Measurements from ENCODE around the gene SH2B3. TPM values are rescaled to one million over a fixed set of nuclear protein-coding genes. Genes with fewer than 3 reads are reported as not detected.

SH2B3 gene
- total RNA-seq, 2 experiments from 2014 or later: 40.7 to 44.5 TPM

DNA sequence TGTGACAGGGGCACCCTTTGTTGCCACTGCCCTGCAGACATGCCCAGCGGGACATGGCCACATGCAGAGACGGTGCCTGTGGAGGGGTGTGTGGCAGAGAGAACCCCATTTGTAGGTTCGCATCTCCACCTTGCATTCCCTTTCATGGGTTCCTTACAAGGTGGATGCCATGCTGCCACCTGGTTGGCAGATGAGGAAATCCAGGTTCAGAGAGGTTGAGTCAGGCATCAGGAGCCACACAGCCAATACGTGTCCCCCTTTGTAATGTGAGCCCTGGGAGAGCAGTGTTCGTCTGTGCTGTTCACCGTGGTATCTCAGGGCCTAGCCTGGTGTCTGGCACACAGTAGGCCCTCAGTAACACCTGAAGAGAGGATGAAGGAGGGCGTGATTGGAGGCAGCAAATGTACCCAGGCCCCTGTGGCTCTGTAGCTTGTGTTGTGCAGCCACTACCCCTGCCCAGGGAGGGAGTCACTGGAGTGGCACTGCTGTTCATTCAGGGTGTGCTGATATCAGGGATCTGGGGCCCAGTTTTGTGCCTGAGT is 9.1 kb downstream of the SH2B3 start:
- Mint-ChIP-seq H3K4me1 (peaks cover 46% of the 10 kb centered on the region), H3K9me3 (no peaks in the 10 kb centered on the region), H3K4me3 (no peak overlapping the region), H3K36me3 (peaks cover 17% of the 10 kb centered on the region), H3K27ac (peak overlapping the region; percentile 48), H3K27me3 (no peaks in the 10 kb centered on the region)
- POLR2A ChIA-PET: no interaction called here
- no peak for ATAC-seq (ENCODE audit: low read depth)
- DNase-seq: no peak

DNA sequence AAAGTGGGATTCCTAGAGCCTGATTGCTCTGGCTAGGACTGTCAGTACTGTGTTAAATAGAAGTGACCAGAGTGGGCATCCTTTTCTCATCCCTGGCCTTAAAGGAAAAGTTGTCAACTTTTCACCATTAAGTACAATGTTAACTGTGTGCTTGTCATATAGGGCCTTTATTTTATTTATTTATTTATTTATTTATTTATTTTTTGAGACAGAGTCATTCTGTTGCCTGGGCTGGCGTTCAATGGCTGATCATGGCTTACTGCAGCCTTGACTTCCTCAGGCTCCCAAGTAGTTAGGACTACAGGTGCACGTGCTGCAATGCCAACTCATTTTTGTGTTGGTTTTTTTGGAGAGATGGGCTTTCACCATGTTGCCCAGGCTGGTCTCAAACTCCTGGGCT is 11.6 kb downstream of the SH2B3 start:
- ATAC-seq (ENCODE audit: low read depth): no peak
- Mint-ChIP-seq H3K9me3 (no peaks in the 10 kb centered on the region), H3K36me3 (peaks cover 20% of the 10 kb centered on the region), H3K27me3 (no peaks in the 10 kb centered on the region), H3K4me1 (peaks cover 34% of the 10 kb centered on the region), H3K4me3 (no peak overlapping the region), H3K27ac (no peak overlapping the region)
- POLR2A ChIA-PET: no interaction called here
- DNase-seq: no peak

DNA sequence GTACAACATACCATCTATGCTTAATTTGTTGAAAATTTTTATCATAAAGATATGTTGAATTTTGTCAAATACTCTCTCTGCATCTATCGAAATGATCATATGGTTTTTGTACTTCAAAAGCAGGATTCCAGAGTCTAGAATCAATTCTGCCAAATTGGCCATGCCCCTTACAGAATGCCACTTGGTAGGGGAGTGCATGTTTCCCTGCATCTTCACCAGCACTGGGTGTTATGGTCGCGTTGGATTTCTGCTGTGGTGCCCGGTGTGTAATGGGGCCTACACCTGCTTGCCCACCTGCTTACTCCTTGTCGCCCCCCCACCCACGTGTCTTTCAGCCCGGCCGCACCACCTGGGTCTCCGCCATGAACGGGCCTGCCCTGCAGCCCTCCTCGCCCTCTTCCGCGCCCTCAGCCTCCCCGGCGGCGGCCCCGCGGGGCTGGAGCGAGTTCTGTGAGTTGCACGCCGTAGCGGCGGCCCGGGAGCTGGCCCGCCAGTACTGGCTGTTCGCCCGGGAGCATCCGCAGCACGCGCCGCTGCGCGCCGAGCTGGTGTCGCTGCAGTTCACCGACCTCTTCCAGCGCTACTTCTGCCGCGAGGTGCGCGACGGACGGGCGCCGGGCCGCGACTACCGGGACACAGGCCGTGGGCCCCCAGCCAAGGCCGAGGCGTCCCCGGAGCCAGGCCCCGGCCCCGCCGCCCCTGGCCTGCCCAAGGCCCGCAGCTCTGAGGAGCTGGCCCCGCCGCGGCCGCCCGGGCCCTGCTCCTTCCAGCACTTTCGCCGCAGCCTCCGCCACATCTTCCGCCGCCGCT is 12.3 kb downstream of the SH2B3 start:
- H3K27ac Mint-ChIP-seq: no peak overlapping the region
- POLR2A ChIA-PET: interaction anchor here (2.2 kb wide), 1 partner anchor 17 kb away, joined by 6 read pairs; no protein-coding TSS in a partner anchor
- no peaks in the 10 kb centered on the region for H3K27me3 Mint-ChIP-seq
- ATAC-seq (ENCODE audit: low read depth): no peak
- peaks cover 30% of the 10 kb centered on the region for H3K4me1 Mint-ChIP-seq
- peaks cover 22% of the 10 kb centered on the region for H3K36me3 Mint-ChIP-seq
- H3K4me3 Mint-ChIP-seq: no peak overlapping the region
- H3K9me3 Mint-ChIP-seq: no peaks in the 10 kb centered on the region
- DNase-seq: no peak

DNA sequence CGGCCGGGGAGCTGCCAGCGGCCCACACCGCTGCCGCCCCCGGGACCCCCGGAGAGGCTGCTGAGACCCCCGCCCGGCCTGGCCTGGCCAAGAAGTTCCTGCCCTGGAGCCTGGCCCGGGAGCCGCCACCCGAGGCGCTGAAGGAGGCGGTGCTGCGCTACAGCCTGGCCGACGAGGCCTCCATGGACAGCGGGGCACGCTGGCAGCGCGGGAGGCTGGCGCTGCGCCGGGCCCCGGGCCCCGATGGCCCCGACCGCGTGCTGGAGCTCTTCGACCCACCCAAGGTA is 12.8 kb downstream of the SH2B3 start:
- H3K36me3 Mint-ChIP-seq: peaks cover 20% of the 10 kb centered on the region
- POLR2A ChIA-PET: interaction anchor here (2.2 kb wide), 1 partner anchor 16 kb away, joined by 6 read pairs; no protein-coding TSS in a partner anchor
- H3K27me3 Mint-ChIP-seq: no peaks in the 10 kb centered on the region
- no peak overlapping the region for H3K27ac Mint-ChIP-seq
- H3K9me3 Mint-ChIP-seq: no peaks in the 10 kb centered on the region
- H3K4me1 Mint-ChIP-seq: peaks cover 25% of the 10 kb centered on the region
- ATAC-seq (ENCODE audit: low read depth) (no peak), DNase-seq (no peak)
- H3K4me3 Mint-ChIP-seq: no peak overlapping the region

DNA sequence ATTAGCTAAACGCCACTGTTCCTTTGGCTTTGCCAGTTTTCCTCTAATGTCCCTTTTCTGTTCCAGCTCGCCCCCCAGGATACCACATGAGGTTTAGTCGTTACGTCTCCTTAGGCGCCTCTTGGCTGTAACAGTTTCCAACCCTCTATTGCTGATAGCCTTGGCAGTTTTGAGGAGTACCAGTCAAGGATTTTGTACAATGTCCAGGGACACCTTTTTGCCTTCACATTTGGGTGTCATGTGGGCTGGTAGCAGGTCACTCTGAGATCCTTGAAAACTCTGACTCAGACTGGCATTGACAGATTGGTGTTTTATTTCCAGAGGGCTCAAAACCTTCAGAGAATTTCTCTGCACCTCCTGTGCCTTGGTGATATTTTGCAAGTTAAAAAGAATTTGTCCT is 14.1 kb downstream of the SH2B3 start:
- POLR2A ChIA-PET: interaction anchor here (1.2 to 2.2 kb wide), 2 partner anchors 15 to 25 kb away, joined by 3 to 6 read pairs; no protein-coding TSS in a partner anchor
- Mint-ChIP-seq H3K27me3 (no peaks in the 10 kb centered on the region), H3K4me1 (peaks cover 24% of the 10 kb centered on the region), H3K9me3 (no peaks in the 10 kb centered on the region), H3K4me3 (no peak overlapping the region), H3K36me3 (peaks cover 17% of the 10 kb centered on the region), H3K27ac (no peak overlapping the region)
- ATAC-seq (ENCODE audit: low read depth) (no peak), DNase-seq (no peak)

DNA sequence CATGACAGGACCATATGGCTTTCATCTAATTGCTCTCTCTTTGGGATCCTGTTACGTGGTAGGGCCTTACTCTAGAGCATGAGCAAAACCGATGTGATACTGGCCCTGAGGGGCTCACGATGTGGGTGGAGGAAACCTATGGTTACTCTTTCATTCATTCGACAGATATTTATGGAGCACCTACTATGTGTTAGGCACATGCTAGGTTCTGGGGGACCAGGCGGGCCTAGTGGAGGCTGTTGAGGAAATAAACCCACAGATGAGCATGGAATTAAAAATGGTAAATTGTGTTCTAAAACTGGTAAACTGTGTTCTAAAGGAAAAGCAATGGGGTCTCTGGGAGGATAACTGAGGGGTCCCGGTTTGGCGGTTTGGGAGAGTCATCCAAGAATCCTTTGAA is 14.8 kb downstream of the SH2B3 start:
- POLR2A ChIA-PET: interaction anchor here (2.2 kb wide), 1 partner anchor 14 kb away, joined by 6 read pairs; no protein-coding TSS in a partner anchor
- Mint-ChIP-seq H3K4me1 (peaks cover 26% of the 10 kb centered on the region), H3K27ac (no peak overlapping the region), H3K36me3 (peaks cover 13% of the 10 kb centered on the region), H3K27me3 (no peaks in the 10 kb centered on the region), H3K4me3 (no peak overlapping the region), H3K9me3 (no peaks in the 10 kb centered on the region)
- ATAC-seq (ENCODE audit: low read depth): no peak
- DNase-seq: no peak

DNA sequence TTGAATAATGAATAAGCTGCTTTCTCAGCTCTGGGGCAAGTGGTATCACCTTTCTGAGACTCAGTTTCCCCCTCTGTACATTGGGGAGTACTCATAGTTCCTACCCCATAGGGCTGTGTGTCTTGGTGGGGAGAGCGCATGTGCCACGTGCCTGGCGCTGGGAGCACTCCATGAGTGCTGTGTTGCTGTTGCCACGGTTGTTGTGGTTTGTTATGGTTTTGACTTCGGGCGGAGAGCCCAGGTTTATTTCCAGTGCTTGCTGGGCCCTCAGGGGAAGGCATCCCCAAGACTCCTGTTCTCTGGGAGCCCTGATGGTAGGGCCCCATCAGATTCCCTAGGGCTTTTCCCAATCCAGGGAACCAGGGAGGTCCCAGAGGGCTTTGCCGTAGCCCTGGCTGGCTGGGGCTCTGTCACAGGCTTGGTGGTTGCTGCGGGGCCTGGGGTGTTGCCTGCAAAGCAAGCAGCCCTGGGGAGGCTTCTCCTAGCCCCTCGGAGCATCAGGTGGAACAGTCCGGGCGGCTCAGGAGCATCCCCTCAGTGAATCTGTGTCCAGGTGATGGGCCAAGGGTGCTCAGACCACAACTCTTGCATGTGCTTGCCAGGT is 18.6 kb downstream of the SH2B3 start:
- no peak for ATAC-seq (ENCODE audit: low read depth)
- peak overlapping the region; percentile 91 for H3K27ac Mint-ChIP-seq
- peaks cover 7% of the 10 kb centered on the region for H3K36me3 Mint-ChIP-seq

DNA sequence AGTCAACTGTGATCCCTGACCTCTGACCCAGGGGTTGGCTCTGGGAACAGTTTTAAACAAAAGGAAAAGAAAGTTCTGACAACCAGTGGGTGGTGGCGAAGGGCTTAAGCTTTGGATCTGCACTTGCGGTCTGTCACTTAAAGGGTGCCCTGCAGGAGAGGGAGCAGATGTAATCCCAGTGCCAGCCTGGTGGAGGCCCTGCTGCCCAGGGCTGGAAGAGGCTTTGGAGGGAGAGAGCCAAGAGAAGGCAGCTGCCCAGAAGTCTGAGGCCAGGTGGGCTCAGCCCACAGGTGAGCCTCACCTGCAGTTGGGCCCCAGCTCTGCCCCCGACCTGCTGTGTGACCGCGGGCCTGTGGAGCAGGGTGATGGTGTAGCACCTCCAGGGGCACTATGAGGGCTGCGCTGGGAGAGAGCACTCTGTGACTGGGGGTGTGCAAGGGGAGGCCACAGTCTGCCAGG is 19.1 kb downstream of the SH2B3 start:
- ATAC-seq (ENCODE audit: low read depth) (no peak), DNase-seq (no peak)
- peak overlapping the region; percentile 91 for H3K27ac Mint-ChIP-seq

More for the DNA sequence above, 18.6 kb downstream of the SH2B3 start:
- POLR2A ChIA-PET: interaction anchor here (0.9 kb wide), 1 partner anchor 11 kb away, joined by 4 read pairs; no protein-coding TSS in a partner anchor
- Mint-ChIP-seq H3K4me3 (peak overlapping the region; percentile 18), H3K27me3 (no peaks in the 10 kb centered on the region), H3K9me3 (no peaks in the 10 kb centered on the region), H3K4me1 (peaks cover 46% of the 10 kb centered on the region)
- DNase-seq: no peak

DNA sequence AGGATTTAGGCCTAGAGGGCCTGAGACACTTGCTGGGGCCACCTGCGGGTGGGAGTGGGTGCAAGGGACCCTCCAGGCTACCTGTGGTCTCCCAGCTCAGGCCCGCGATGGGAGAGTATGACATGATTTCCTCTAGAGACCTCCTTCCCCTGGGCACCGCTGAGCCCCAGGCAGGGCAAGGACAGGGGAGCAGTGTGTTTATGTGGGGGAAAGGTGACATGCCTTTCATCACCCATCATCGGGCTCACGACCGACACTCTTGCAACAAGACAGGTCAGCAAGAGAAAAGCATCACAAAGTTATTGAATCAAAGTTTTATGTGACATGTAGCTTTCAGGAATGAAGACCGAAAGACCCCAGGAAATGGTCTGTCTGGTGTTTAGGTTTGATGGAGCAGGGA is 19.9 kb downstream of the SH2B3 start:
- Mint-ChIP-seq H3K27me3 (no peaks in the 10 kb centered on the region), H3K27ac (peak overlapping the region; percentile 91), H3K36me3 (peaks cover 7% of the 10 kb centered on the region), H3K4me1 (peaks cover 53% of the 10 kb centered on the region), H3K4me3 (peak overlapping the region; percentile 59), H3K9me3 (no peaks in the 10 kb centered on the region)
- no peak for ATAC-seq (ENCODE audit: low read depth)
- no peak for DNase-seq
- POLR2A ChIA-PET: interaction anchor here (0.7 to 8.2 kb wide), 4 partner anchors 10 to 21 kb away, joined by 3 to 150 read pairs (median 7); partner anchors contain the start of gene SH2B3

More for the DNA sequence above, 19.1 kb downstream of the SH2B3 start:
- H3K27me3 Mint-ChIP-seq: no peaks in the 10 kb centered on the region
- peaks cover 51% of the 10 kb centered on the region for H3K4me1 Mint-ChIP-seq
- H3K4me3 Mint-ChIP-seq: peak overlapping the region; percentile 18
- H3K9me3 Mint-ChIP-seq: no peaks in the 10 kb centered on the region
- POLR2A ChIA-PET: interaction anchor here (0.9 to 8.2 kb wide), 2 partner anchors 10 to 16 kb away, joined by 4 to 150 read pairs; partner anchors contain the start of gene SH2B3
- H3K36me3 Mint-ChIP-seq: peaks cover 7% of the 10 kb centered on the region

DNA sequence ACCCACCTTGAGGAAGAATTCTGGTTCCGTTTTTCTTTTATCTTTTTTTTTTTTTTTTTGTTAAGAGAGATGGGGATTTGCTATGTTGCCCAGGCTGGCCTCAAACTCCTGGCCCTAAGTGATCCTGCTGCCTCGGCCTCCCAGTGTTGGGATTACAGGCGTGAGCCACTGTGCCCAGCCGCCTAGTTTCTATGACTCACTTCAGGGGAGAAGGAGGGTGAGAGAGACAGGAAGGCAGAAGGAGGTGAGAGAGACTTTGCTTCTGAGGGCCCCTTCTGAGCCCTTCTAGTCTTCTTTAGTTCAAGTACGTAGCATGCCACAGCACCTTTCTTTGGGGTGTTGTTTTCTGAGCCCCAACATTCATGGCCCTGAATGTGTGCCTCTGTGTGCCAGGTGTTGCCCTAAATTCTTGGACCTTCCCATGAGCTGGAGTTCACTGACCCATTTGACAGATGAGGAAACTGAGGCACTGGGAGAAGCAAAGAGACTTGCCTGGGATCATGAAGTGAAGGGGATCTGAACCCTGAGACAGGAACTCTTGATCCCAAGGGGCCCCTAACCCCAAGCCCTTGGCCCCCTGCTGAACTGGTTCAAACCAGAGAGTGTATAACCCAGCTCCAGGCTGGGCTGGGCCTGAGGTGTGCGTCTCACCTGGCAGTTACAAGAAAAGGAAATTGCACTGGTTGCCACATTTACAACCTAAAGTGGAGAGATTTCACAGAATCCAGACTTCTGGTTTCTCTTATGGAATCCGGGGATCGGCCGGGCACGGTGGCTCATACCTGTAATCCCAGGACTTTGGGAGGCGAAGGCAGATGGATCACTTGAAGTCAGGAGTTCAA is 20.8 kb downstream of the SH2B3 start:
- Mint-ChIP-seq H3K9me3 (no peaks in the 10 kb centered on the region), H3K27ac (peak overlapping the region; percentile 91)

DNA sequence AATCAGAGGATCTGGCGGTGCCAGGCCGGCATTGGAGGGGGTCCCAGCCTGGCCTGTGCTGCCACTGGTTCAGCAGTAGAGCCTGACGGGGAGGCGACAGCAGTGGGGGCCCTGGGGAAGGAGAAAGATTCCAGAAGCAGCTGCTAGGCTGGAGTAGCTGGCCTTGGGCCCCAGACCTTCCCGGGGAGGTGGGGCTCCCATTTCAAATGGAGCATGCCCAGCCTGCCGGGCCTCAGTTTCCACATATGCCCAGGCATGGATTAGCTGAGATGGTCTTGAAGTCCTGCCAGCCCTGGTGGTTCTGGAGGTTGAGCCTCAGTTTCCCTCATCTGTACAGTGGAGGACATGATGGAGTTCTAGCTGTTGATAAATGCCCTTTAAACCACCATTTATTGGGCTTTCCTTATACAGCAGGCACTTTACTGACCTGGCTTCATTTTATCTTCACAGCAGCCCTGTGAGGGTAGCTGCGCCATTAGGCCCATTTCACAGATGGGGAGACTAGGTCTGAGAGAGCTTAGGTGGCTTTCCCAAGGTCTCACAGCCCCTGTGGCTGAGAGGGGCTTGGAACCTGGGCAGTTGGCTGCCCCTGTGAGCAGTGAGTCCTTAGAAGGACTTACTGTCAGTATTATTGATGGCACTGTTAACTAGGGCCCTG is 21.8 kb downstream of the SH2B3 start:
- peaks cover 10% of the 10 kb centered on the region for H3K36me3 Mint-ChIP-seq
- POLR2A ChIA-PET: interaction anchor here (0.5 to 8.2 kb wide), 6 partner anchors 8 to 264 kb away, joined by 3 to 150 read pairs (median 8); partner anchors contain the start of gene SH2B3

More for the DNA sequence above, 20.8 kb downstream of the SH2B3 start:
- DNase-seq: no peak
- H3K4me3 Mint-ChIP-seq: peak overlapping the region; percentile 59
- H3K36me3 Mint-ChIP-seq: peaks cover 6% of the 10 kb centered on the region
- peaks cover 57% of the 10 kb centered on the region for H3K4me1 Mint-ChIP-seq
- POLR2A ChIA-PET: interaction anchor here (0.5 to 8.2 kb wide), 6 partner anchors 9 to 265 kb away, joined by 3 to 150 read pairs (median 8); partner anchors contain the start of gene SH2B3
- H3K27me3 Mint-ChIP-seq: no peaks in the 10 kb centered on the region
- peak; percentile 41 for ATAC-seq (ENCODE audit: low read depth)

DNA sequence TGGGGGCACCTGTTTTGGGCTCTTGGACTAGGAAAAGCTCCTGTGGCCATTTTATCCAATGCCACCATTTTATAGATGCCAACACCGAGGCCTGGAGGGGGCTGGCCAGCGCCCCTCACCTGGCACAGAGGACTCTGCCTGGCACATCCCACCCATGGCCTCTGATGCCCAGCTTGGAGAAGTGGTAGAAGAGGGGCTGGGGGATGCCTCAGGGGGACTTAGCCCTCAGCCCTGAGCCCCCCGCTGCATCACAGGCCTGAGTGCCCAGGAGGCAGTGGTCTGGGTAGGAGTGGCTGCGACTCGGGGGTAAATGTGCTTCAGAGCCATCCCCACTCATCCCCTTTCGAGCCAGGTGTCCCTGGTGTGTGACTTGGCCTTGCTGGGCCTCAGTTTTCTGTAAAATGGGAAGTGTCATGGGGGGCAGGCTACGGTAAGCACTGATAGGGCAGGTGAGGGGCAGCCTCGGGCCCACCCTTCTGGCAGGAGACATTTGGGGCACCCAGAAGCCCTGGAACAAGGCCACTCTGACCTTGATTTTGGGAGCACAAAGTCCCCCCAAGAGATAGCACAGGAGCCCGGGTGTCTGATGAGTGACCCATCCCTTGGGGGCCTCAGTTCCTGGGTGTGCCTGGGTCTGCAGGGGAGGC is 22.5 kb downstream of the SH2B3 start:
- H3K27me3 Mint-ChIP-seq: no peaks in the 10 kb centered on the region
- peaks cover 10% of the 10 kb centered on the region for H3K36me3 Mint-ChIP-seq
- POLR2A ChIA-PET: interaction anchor here (2.5 to 8.2 kb wide), 2 partner anchors 16 to 20 kb away, joined by 15 to 150 read pairs; partner anchors contain the start of gene SH2B3
- peak overlapping the region; percentile 97 for H3K27ac Mint-ChIP-seq
- H3K4me1 Mint-ChIP-seq: peaks cover 66% of the 10 kb centered on the region
- H3K4me3 Mint-ChIP-seq: peak overlapping the region; percentile 84
- ATAC-seq (ENCODE audit: low read depth): no peak
- H3K9me3 Mint-ChIP-seq: no peaks in the 10 kb centered on the region
- no peak for DNase-seq

More for the DNA sequence above, 21.8 kb downstream of the SH2B3 start:
- Mint-ChIP-seq H3K9me3 (no peaks in the 10 kb centered on the region), H3K4me1 (peaks cover 62% of the 10 kb centered on the region), H3K27me3 (no peaks in the 10 kb centered on the region), H3K4me3 (no peak overlapping the region), H3K27ac (peak overlapping the region; percentile 97)
- DNase-seq (no peak), ATAC-seq (ENCODE audit: low read depth) (no peak)
